Measurements from ENCODE around the gene SCYL3.

SCYL3 gene

GRCh38 chr1:169915150-169915549 lies 21.5 kb upstream of the SCYL3 start:
- no peak overlapping the region for H3K4me3 ChIP-seq (ENCODE audit: low read length)
- TF ChIP-seq ZNF274 (IDR thresholded peaks at IDR 0.05; ENCODE audit: low read depth, low read length): no peak

GRCh38 chr1:169914531-169914930 lies 20.8 kb upstream of the SCYL3 start:
- H3K4me3 ChIP-seq (ENCODE audit: low read length): no peak overlapping the region
- no peak for TF ChIP-seq ZNF274 (IDR thresholded peaks at IDR 0.05; ENCODE audit: low read depth, low read length)

GRCh38 chr1:169909499-169909898 lies 15.8 kb upstream of the SCYL3 start:
- no peak for TF ChIP-seq ZNF274 (IDR thresholded peaks at IDR 0.05; ENCODE audit: low read depth, low read length)
- no peak overlapping the region for H3K4me3 ChIP-seq (ENCODE audit: low read length)

GRCh38 chr1:169906938-169907337 lies 13.2 kb upstream of the SCYL3 start:
- no peak for TF ChIP-seq ZNF274 (IDR thresholded peaks at IDR 0.05; ENCODE audit: low read depth, low read length)
- H3K4me3 ChIP-seq (ENCODE audit: low read length): no peak overlapping the region

GRCh38 chr1:169904834-169905233 lies 11.1 kb upstream of the SCYL3 start:
- no peak for TF ChIP-seq ZNF274 (IDR thresholded peaks at IDR 0.05; ENCODE audit: low read depth, low read length)

GRCh38 chr1:169902751-169903150 lies 9.1 kb upstream of the SCYL3 start:
- TF ChIP-seq ZNF274 (IDR thresholded peaks at IDR 0.05; ENCODE audit: low read depth, low read length): no peak
- H3K4me3 ChIP-seq (ENCODE audit: low read length): no peak overlapping the region

More at GRCh38 chr1:169904834-169905233, 11.1 kb upstream of the SCYL3 start:
- H3K4me3 ChIP-seq (ENCODE audit: low read length): no peak overlapping the region

GRCh38 chr1:169901115-169901514 lies 7.4 kb upstream of the SCYL3 start:
- no peak for TF ChIP-seq ZNF274 (IDR thresholded peaks at IDR 0.05; ENCODE audit: low read depth, low read length)
- no peak overlapping the region for H3K4me3 ChIP-seq (ENCODE audit: low read length)

- TF ChIP-seq ZNF274 (IDR thresholded peaks at IDR 0.05; ENCODE audit: low read depth, low read length): no peak
- H3K4me3 ChIP-seq (ENCODE audit: low read length): no peak overlapping the region
Observed at GRCh38 chr1:169900571-169900970, 6.9 kb upstream of the SCYL3 start.

GRCh38 chr1:169899519-169900217 lies 6.0 kb upstream of the SCYL3 start:
- no peak overlapping the region for H3K4me3 ChIP-seq (ENCODE audit: low read length)
- no peak for TF ChIP-seq ZNF274 (IDR thresholded peaks at IDR 0.05; ENCODE audit: low read depth, low read length)

GRCh38 chr1:169896013-169896412 lies 2.3 kb upstream of the SCYL3 start:
- no peak overlapping the region for H3K4me3 ChIP-seq (ENCODE audit: low read length)
- TF ChIP-seq ZNF274 (IDR thresholded peaks at IDR 0.05; ENCODE audit: low read depth, low read length): no peak

- TF ChIP-seq ZNF274 (IDR thresholded peaks at IDR 0.05; ENCODE audit: low read depth, low read length): no peak
- peak overlapping the region; percentile 90 for H3K4me3 ChIP-seq (ENCODE audit: low read length)
Observed at GRCh38 chr1:169894424-169895145, 889 bp upstream of the SCYL3 start.

- TF ChIP-seq ZNF274 (IDR thresholded peaks at IDR 0.05; ENCODE audit: low read depth, low read length): no peak
- H3K4me3 ChIP-seq (ENCODE audit: low read length): peak overlapping the region; percentile 90
Observed at GRCh38 chr1:169892927-169893644, 610 bp downstream of the SCYL3 start.

- peak overlapping the region; percentile 90 for H3K4me3 ChIP-seq (ENCODE audit: low read length)
- no peak for TF ChIP-seq ZNF274 (IDR thresholded peaks at IDR 0.05; ENCODE audit: low read depth, low read length)
Observed at GRCh38 chr1:169892176-169892926, 1.3 kb downstream of the SCYL3 start.

GRCh38 chr1:169891539-169891885 lies 2.2 kb downstream of the SCYL3 start:
- no peak for TF ChIP-seq ZNF274 (IDR thresholded peaks at IDR 0.05; ENCODE audit: low read depth, low read length)
- peak overlapping the region; percentile 56 for H3K4me3 ChIP-seq (ENCODE audit: low read length)

Data from GM08714 (cell line).